IMR-90 (cell line): Measurements from ENCODE around the gene RAB14. TPM values are rescaled to one million over a fixed set of nuclear protein-coding genes. Genes with fewer than 3 reads are reported as not detected.

Experiments used
- ATAC-seq: fragments of 200-7000 bp; cut with Tn5 transposase; 2 replicates; pipeline ENCODE4 v1.9.1; 2020; ENCODE audit warnings: low read depth, mild to moderate bottlenecking, moderate library complexity
- BruUV-seq: library from RNA; stranded (reverse); fragments of 400-500 nt; replicated peaks from 2 replicates; lab custom pipeline; 2021; lab: Mats Ljungman, UMichigan
- CTCF ChIA-PET: fragments of 300-600 bp; formaldehyde crosslinking; extraction: SDS; loops from one replicate; lab custom pipeline; 2021; ENCODE audit warnings: antibody characterized with exemption; lab: Yijun Ruan, JAX
- POLR2A ChIA-PET: fragments of 300-600 bp; sonication (Branson Sonifier 250); formaldehyde crosslinking; loops from one replicate; lab custom pipeline; 2022; ENCODE audit warnings: antibody characterized with exemption; ENCODE audit not compliant: unreplicated experiment; lab: Charles Lee
- DNase-seq: peaks from one replicate; pipeline ENCODE4 v3.0.0; 2013
- H2AFZ ChIP-seq: replicated peaks from 2 replicates; pipeline ENCODE3; 2013; ENCODE audit warnings: low read length, mild to moderate bottlenecking; ENCODE audit not compliant: poor library complexity
- H2AK5ac ChIP-seq: 2 replicates; pipeline ENCODE4 v1.6.1; 2013; ENCODE audit warnings: low read depth, low read length, inconsistent platforms
- H2AK9ac ChIP-seq: replicated peaks from 2 replicates; pipeline ENCODE3; 2013; ENCODE audit warnings: mild to moderate bottlenecking, low read depth, low read length, moderate library complexity; ENCODE audit not compliant: poor library complexity
- H2BK120ac ChIP-seq: 2 replicates; pipeline ENCODE4 v1.6.1; 2013; ENCODE audit warnings: low read depth, low read length, inconsistent platforms
- H2BK15ac ChIP-seq: 3 replicates; pipeline ENCODE4 v1.6.1; 2013; ENCODE audit warnings: low read depth, low read length, inconsistent platforms
- H2BK20ac ChIP-seq: 2 replicates; pipeline ENCODE4 v1.6.1; 2013; ENCODE audit warnings: low read depth, mild to moderate bottlenecking, inconsistent platforms, low read length, moderate library complexity
- H2BK5ac ChIP-seq: 2 replicates; pipeline ENCODE4 v1.6.1; 2013; ENCODE audit warnings: mild to moderate bottlenecking, low read depth, low read length, inconsistent platforms; ENCODE audit not compliant: poor library complexity, severe bottlenecking
- H3K14ac ChIP-seq: replicated peaks from 2 replicates; pipeline ENCODE4 v1.6.1; 2013; ENCODE audit warnings: low read depth, low read length, inconsistent platforms
- H3K18ac ChIP-seq: 2 replicates; pipeline ENCODE4 v1.6.1; 2013; ENCODE audit warnings: low read depth, low read length, control low read depth
- H3K23ac ChIP-seq: 2 replicates; pipeline ENCODE4 v1.6.1; 2013; ENCODE audit warnings: low read depth, low read length, inconsistent platforms
- H3K27ac ChIP-seq: 2 replicates; pipeline ENCODE4 v1.5.1; 2013; ENCODE audit warnings: mild to moderate bottlenecking, control low read depth, low read length; ENCODE audit not compliant: insufficient read depth
- H3K27me3 ChIP-seq: 2 replicates; pipeline ENCODE4 v1.6.1; 2013; ENCODE audit warnings: low read length; ENCODE audit not compliant: control insufficient read depth, insufficient read depth
- H3K36me3 ChIP-seq: 2 replicates; pipeline ENCODE4 v1.6.1; 2013; ENCODE audit warnings: low read length, mixed read lengths; ENCODE audit not compliant: control insufficient read depth, insufficient read depth
- H3K4ac ChIP-seq: 2 replicates; pipeline ENCODE4 v1.6.1; 2013; ENCODE audit warnings: low read depth, low read length, inconsistent platforms
- H3K4me1 ChIP-seq: 2 replicates; pipeline ENCODE4 v1.6.1; 2013; ENCODE audit warnings: low read length, mixed read lengths; ENCODE audit not compliant: control insufficient read depth, insufficient read depth
- H3K4me2 ChIP-seq: 2 replicates; pipeline ENCODE4 v1.6.1; 2013; ENCODE audit warnings: low read depth, mild to moderate bottlenecking, control low read depth, low read length, moderate library complexity
- H3K4me3 ChIP-seq: 2 replicates; pipeline ENCODE4 v1.5.1; 2013; ENCODE audit warnings: low read depth, mild to moderate bottlenecking, control low read depth, low read length, moderate library complexity; ENCODE audit not compliant: insufficient read depth
- H3K56ac ChIP-seq: 2 replicates; pipeline ENCODE4 v1.6.1; 2013; ENCODE audit warnings: low read length, inconsistent platforms; ENCODE audit not compliant: insufficient read depth; ENCODE audit errors: extremely low read depth
- H3K79me1 ChIP-seq, 2 experiments: 2 replicates each; pipeline ENCODE4 v1.6.1; 2013; ENCODE audit warnings: low read length in 2 of 2, inconsistent platforms in 1 of 2, low read depth in 1 of 2
- H3K9ac ChIP-seq: 2 replicates; pipeline ENCODE4 v1.6.1; 2013; ENCODE audit warnings: low read depth, low read length, control low read depth
- H3K9me1 ChIP-seq: 2 replicates; pipeline ENCODE4 v1.6.1; 2013; ENCODE audit warnings: low read length, inconsistent platforms; ENCODE audit not compliant: insufficient read depth
- H3K9me3 ChIP-seq: 2 replicates; pipeline ENCODE4 v1.6.1; 2013; ENCODE audit warnings: low read length; ENCODE audit not compliant: control insufficient read depth, insufficient read depth
- H4K20me1 ChIP-seq: 2 replicates; pipeline ENCODE4 v1.6.1; 2013; ENCODE audit warnings: low read length, inconsistent platforms; ENCODE audit not compliant: insufficient read depth
- H4K5ac ChIP-seq: 2 replicates; pipeline ENCODE4 v1.6.1; 2013; ENCODE audit warnings: mild to moderate bottlenecking, low read depth, low read length, control low read depth
- H4K8ac ChIP-seq, 2 experiments: 2 replicates each; pipeline ENCODE4 v1.6.1; 2013; ENCODE audit warnings: low read depth in 2 of 2, low read length in 2 of 2, control low read depth in 1 of 2, inconsistent platforms in 1 of 2
- H4K91ac ChIP-seq: 2 replicates; pipeline ENCODE4 v1.6.1; 2013; ENCODE audit warnings: low read depth, low read length, inconsistent platforms; ENCODE audit not compliant: insufficient read depth
- BHLHE40 ChIP-seq: fragments of 150-350 bp; IDR thresholded peaks from 2 replicates; pipeline ENCODE4 v1.6.1; 2016; ENCODE audit warnings: mild to moderate bottlenecking, low read depth, low read length
- FOS ChIP-seq: fragments of 150-350 bp; IDR thresholded peaks from 2 replicates; pipeline ENCODE4 v1.6.1; 2016; ENCODE audit warnings: low read depth, low read length
- MAFK ChIP-seq: IDR thresholded peaks from 2 replicates; pipeline ENCODE4 v1.6.1; 2012; ENCODE audit warnings: low read depth, low read length, improper control_type of control experiment
- SMC3 ChIP-seq: fragments of 150-350 bp; IDR thresholded peaks from 2 replicates; pipeline ENCODE4 v1.6.1; 2016; ENCODE audit warnings: low read depth, mild to moderate bottlenecking, antibody characterized with exemption, low read length, moderate library complexity
- WGBS, 2 experiments: methylation state at CpG; one replicate each; pipeline versions ENCODE4 v1.1.5 to v1.1.7; 2013; ENCODE audit warnings: missing lambda C conversion rate in 2 of 2; ENCODE audit not compliant: insufficient read length in 1 of 2; ENCODE audit errors: extremely low coverage in 2 of 2; 5-methylcytosine and 5-hydroxymethylcytosine counted together
- dilution Hi-C: fragments of 300-500 bp; cut with HindIII; formaldehyde crosslinking; loops from one replicate; pipeline ENCODE4 v1.14.3; 2018; ENCODE audit warnings: low sequenced_read_pairs; ENCODE audit not compliant: unreplicated experiment
- in situ Hi-C: fragments of 300-500 bp; cut with MboI; formaldehyde crosslinking; loops from 3 replicates; pipeline ENCODE4 v1.14.3; 2019; ENCODE audit warnings: low sequenced_read_pairs, inconsistent platforms, mixed read lengths
- intact Hi-C: fragments of 100-400 bp; cut with micrococcal nuclease; formaldehyde crosslinking; loops from 2 replicates; pipeline ENCODE4 v1.10.0; 2022
- polyA plus RNA-seq, 3 experiments: library from polyadenylated mRNA; depleted of rRNA; stranded (reverse); fragments of >200 nt; gene quantifications; 2 replicates each; pipeline ENCODE4 v1.2.3, GENCODE V29; 2012; ENCODE audit warnings: low replicate concordance in 1 of 3
- total RNA-seq: library from RNA; depleted of rRNA; stranded (reverse); fragments of >200 nt; gene quantifications from 2 replicates; pipeline ENCODE4 v1.2.3, GENCODE V29; 2012

RAB14 gene
- total and polyA plus RNA-seq, 2 of the 4 experiments (the other 2 are of a cell fraction), result 20.1 to 29.3 TPM

DNA sequence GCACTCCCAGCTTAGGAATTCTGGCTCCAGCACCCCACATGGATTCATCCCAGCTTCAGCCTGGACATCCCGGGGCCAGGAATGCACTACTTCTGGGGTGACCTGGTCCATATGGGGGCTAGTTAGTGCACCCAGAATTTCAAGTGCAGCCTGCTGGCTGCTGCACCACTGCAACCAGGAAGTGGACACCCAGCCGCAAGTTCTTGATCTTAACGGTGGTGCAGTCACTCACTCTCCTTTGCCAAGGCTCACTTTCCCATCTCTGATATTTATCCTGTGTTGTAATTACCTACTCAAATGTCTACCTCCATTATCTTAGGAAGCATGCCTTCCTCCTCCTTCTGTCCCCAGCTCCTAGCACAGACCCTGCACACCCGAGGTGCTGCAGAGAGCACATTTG, 26.2 kb upstream of the RAB14 start:
- Histone ChIP-seq H3K27ac (no peak overlapping the region), H2BK15ac (no peak overlapping the region), H4K8ac (no peak overlapping the region), H3K36me3 (no peaks in the 10 kb centered on the region), H3K27me3 (no peaks in the 10 kb centered on the region), H4K91ac (no peak overlapping the region), H3K56ac (no peak overlapping the region), H3K23ac (no peak overlapping the region), H3K79me1 (peaks cover 0 to under 1% of the 10 kb centered on the region in 2 experiments; a peak in 1 of 4 replicates), H4K20me1 (no peaks in the 10 kb centered on the region), H3K14ac (no peak overlapping the region), H3K9me1 (peaks cover 3% of the 10 kb centered on the region; the same call in 1 of the 2 replicates), H3K4me1 (0 out of 2 replicates have a peak, but pooled peaks cover 2% of the 10 kb centered on the region), H4K5ac (no peak overlapping the region), H3K4me3 (no peak overlapping the region), H3K4me2 (no peak overlapping the region), H2AFZ (no peak overlapping the region), H3K9me3 (no peaks in the 10 kb centered on the region), H3K9ac (no peak overlapping the region), H2AK9ac (no peak overlapping the region), H2BK5ac (no peak overlapping the region), H2AK5ac (no peak overlapping the region), H2BK20ac (no peak overlapping the region), H3K18ac (no peak overlapping the region), H3K4ac (no peak overlapping the region), H2BK120ac (no peak overlapping the region)
- no CpG with 5 or more reads among the region's 4 CpGs for WGBS, 2 experiments
- in situ Hi-C loops, result no loop called here
- ATAC-seq (no peak), DNase-seq (no peak)
- BruUV-seq, result no TSS peak
- intact Hi-C loops, result no loop called here
- dilution Hi-C loops, result no loop called here
- no peak for TF ChIP-seq BHLHE40
- no peak for TF ChIP-seq FOS
- no peak for TF ChIP-seq MAFK
- no peak for TF ChIP-seq SMC3
- POLR2A ChIA-PET, result interaction anchor here (0.7 kb wide), 1 partner anchor 293 kb away, joined by 6 read pairs; no protein-coding TSS in a partner anchor
- CTCF ChIA-PET, result interaction anchor here (1.4 kb wide), 1 partner anchor 14 kb away, joined by 4 read pairs; no protein-coding TSS in a partner anchor
